ENCODE measurements around the gene MOCOS.

The MOCOS gene

GRCh38 chr18:36181441-36181840 is 5.9 kb upstream of the MOCOS start:
- peaks cover 11% of the 10 kb centered on the region; the same call in 1 of the 2 replicates for H3K36me3 ChIP-seq (ENCODE audit: insufficient read depth, low read depth, low read length)
- H3K9me3 ChIP-seq (ENCODE audit: insufficient read depth, low read depth, low read length), result no peaks in the 10 kb centered on the region
- no peak overlapping the region for H3K4me3 ChIP-seq (ENCODE audit: low read length)
- H3K4me1 ChIP-seq (ENCODE audit: insufficient read depth, low read length), result no peaks in the 10 kb centered on the region
- H3K27ac ChIP-seq (ENCODE audit: low read length), result no peak overlapping the region
- peaks cover 31% of the 10 kb centered on the region for H3K27me3 ChIP-seq (ENCODE audit: insufficient read depth, low read length)
- H3K9ac ChIP-seq (ENCODE audit: low read depth, low read length), result no peak overlapping the region

DNA sequence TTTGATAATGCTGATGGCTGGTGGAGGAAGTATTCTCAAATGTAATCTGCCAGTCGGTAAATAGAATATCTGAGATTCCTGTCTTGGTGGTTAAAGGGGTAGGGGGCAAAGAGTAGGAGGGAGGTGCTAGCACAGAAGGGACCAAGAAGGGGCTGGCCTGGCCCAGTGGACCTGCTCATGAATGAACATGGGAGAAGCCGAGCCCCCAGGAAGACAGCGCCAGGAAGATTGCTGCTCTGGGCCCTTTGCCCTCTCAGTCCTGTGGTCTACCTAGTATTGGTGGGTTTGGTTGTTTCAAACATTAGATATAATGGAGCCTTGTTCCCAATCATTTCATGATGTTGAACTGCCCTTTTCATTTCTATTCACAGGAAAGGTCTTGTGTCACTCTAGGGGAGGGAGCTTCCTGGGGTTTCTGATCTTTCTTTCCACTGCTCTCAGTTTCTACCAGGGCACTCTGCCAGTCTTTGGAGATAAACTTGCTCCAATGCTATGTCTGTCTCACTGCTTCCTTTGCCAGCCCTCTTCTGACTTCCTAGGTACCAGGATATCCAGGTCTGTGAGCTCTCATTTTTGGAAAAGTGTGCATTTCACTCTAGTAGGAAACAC is 5.3 kb upstream of the MOCOS start:
- Histone ChIP-seq H3K27me3 (ENCODE audit: insufficient read depth, low read length) (peaks cover 36% of the 10 kb centered on the region), H3K9me3 (ENCODE audit: insufficient read depth, low read depth, low read length) (no peaks in the 10 kb centered on the region), H3K27ac (ENCODE audit: low read length) (no peak overlapping the region), H3K4me1 (ENCODE audit: insufficient read depth, low read length) (no peaks in the 10 kb centered on the region), H3K36me3 (ENCODE audit: insufficient read depth, low read depth, low read length) (peaks cover 5% of the 10 kb centered on the region; the same call in 1 of the 2 replicates), H3K9ac (ENCODE audit: low read depth, low read length) (no peak overlapping the region), H3K4me3 (ENCODE audit: low read length) (no peak overlapping the region)

- Histone ChIP-seq H3K4me3 (ENCODE audit: low read length) (no peak overlapping the region), H3K4me1 (ENCODE audit: insufficient read depth, low read length) (no peaks in the 10 kb centered on the region), H3K9ac (ENCODE audit: low read depth, low read length) (no peak overlapping the region), H3K27ac (ENCODE audit: low read length) (no peak overlapping the region), H3K9me3 (ENCODE audit: insufficient read depth, low read depth, low read length) (no peaks in the 10 kb centered on the region), H3K27me3 (ENCODE audit: insufficient read depth, low read length) (peaks cover 47% of the 10 kb centered on the region), H3K36me3 (ENCODE audit: insufficient read depth, low read depth, low read length) (no peaks in the 10 kb centered on the region)
Observed at GRCh38 chr18:36183033-36183432, 4.3 kb upstream of the MOCOS start.

- no peak overlapping the region for H3K27ac ChIP-seq (ENCODE audit: low read length)
- H3K9ac ChIP-seq (ENCODE audit: low read depth, low read length), result no peak overlapping the region
- peaks cover 56% of the 10 kb centered on the region for H3K27me3 ChIP-seq (ENCODE audit: insufficient read depth, low read length)
- H3K4me3 ChIP-seq (ENCODE audit: low read length), result no peak overlapping the region
- H3K9me3 ChIP-seq (ENCODE audit: insufficient read depth, low read depth, low read length), result no peaks in the 10 kb centered on the region
- H3K4me1 ChIP-seq (ENCODE audit: insufficient read depth, low read length), result peaks cover 2% of the 10 kb centered on the region; the same call in 1 of the 2 replicates
- no peaks in the 10 kb centered on the region for H3K36me3 ChIP-seq (ENCODE audit: insufficient read depth, low read depth, low read length)
Observed at GRCh38 chr18:36183987-36184386, 3.3 kb upstream of the MOCOS start.

DNA sequence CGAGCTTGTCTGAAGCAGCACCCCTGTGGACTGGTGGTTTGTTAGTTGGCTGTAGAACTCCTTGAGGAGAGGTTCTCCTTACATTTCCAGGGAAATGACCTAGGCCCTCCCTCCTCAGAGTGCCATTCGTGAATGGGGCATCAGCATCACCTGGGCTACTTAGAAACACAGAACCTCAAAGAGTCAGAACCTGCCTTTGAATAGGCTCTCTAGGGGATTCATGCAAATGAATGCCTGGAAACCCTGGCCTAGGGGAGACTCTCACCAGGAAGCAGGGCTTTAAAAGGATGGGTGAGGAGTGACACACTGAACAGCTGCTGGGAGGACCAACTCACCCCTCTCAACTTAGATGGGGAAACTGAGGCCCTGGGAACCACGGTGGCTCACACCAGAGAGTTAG is 2.1 kb upstream of the MOCOS start:
- H3K36me3 ChIP-seq (ENCODE audit: insufficient read depth, low read depth, low read length), result no peaks in the 10 kb centered on the region
- peaks cover 64% of the 10 kb centered on the region for H3K27me3 ChIP-seq (ENCODE audit: insufficient read depth, low read length)
- no peaks in the 10 kb centered on the region for H3K9me3 ChIP-seq (ENCODE audit: insufficient read depth, low read depth, low read length)
- peaks cover 6% of the 10 kb centered on the region; the same call in 1 of the 2 replicates for H3K4me1 ChIP-seq (ENCODE audit: insufficient read depth, low read length)
- H3K9ac ChIP-seq (ENCODE audit: low read depth, low read length), result no peak overlapping the region
- no peak overlapping the region for H3K27ac ChIP-seq (ENCODE audit: low read length)
- H3K4me3 ChIP-seq (ENCODE audit: low read length), result no peak overlapping the region

DNA sequence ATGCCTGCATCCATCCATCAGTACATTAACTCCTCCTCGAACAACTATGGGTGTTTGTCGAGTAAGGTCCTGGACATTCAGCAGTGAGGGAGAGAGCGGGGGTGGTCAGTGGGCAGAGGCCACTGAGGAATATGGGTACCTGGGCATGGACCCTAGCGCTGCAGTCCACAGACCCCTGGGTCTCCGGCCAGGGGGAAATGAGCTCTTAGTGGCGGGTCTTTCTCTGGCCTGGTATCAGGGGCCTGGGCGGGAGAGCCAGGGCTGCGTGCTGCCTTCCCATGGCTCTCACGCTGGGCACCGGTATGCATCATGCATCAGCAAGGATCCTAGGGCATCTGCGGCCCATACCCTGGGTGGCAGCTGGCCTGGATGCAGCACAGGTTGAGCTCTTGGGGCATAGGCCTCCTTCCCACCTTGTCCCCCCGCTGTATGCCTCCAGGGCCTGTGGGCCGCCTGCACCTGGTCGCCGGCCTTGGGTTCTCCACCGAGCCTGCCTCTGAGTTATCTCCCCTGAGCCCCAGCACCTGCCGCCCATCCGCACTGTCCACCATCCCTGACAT is 1.3 kb upstream of the MOCOS start:
- Histone ChIP-seq H3K9me3 (ENCODE audit: insufficient read depth, low read depth, low read length) (no peaks in the 10 kb centered on the region), H3K27ac (ENCODE audit: low read length) (no peak overlapping the region), H3K9ac (ENCODE audit: low read depth, low read length) (no peak overlapping the region), H3K27me3 (ENCODE audit: insufficient read depth, low read length) (peaks cover 64% of the 10 kb centered on the region), H3K4me1 (ENCODE audit: insufficient read depth, low read length) (peaks cover 6% of the 10 kb centered on the region; the same call in 1 of the 2 replicates), H3K4me3 (ENCODE audit: low read length) (peak overlapping the region; percentile 81; the same call in 1 of the 2 replicates), H3K36me3 (ENCODE audit: insufficient read depth, low read depth, low read length) (no peaks in the 10 kb centered on the region)

DNA sequence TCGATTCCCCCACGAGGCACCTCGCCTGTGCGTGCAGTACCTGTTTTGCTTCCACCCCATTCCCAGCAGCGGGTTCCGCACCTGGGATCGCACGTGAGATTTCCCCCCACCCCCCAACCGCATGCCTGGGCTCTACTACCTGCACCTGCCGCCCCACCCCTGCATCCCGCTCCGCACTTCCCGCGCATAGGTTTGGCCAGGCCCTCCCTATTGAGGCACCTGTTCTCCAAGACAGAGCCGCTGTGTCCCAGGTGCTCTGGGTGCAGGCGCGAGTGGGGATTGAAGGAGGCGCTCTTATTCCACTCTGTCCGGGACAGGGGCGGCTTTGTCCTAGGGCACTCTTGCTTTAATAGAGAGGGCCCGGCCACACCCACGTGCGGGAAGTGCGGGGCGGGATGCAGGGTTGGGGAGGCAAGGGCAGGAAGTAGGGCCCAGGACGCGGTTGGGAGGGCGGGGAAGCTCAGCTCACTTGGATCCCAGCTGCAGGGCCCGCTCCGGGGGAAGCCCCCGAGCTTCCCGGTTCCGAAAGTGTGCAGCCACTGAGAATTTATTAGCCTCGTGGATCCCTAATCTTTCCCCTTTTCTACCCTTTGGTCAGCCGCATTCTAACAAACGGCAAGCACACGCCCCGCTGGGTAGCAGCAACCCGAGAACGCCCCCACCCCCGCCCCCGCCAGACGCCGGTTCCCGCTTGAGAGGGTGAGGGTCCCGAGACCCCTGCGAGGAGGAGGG is 670 bp upstream of the MOCOS start:
- Histone ChIP-seq H3K27me3 (ENCODE audit: insufficient read depth, low read length) (peaks cover 64% of the 10 kb centered on the region), H3K4me1 (ENCODE audit: insufficient read depth, low read length) (peaks cover 6% of the 10 kb centered on the region; the same call in 1 of the 2 replicates), H3K9me3 (ENCODE audit: insufficient read depth, low read depth, low read length) (no peaks in the 10 kb centered on the region), H3K4me3 (ENCODE audit: low read length) (peak overlapping the region; percentile 81), H3K27ac (ENCODE audit: low read length) (no peak overlapping the region), H3K36me3 (ENCODE audit: insufficient read depth, low read depth, low read length) (no peaks in the 10 kb centered on the region), H3K9ac (ENCODE audit: low read depth, low read length) (peak overlapping the region; percentile 79; the same call in 1 of the 2 replicates)

DNA sequence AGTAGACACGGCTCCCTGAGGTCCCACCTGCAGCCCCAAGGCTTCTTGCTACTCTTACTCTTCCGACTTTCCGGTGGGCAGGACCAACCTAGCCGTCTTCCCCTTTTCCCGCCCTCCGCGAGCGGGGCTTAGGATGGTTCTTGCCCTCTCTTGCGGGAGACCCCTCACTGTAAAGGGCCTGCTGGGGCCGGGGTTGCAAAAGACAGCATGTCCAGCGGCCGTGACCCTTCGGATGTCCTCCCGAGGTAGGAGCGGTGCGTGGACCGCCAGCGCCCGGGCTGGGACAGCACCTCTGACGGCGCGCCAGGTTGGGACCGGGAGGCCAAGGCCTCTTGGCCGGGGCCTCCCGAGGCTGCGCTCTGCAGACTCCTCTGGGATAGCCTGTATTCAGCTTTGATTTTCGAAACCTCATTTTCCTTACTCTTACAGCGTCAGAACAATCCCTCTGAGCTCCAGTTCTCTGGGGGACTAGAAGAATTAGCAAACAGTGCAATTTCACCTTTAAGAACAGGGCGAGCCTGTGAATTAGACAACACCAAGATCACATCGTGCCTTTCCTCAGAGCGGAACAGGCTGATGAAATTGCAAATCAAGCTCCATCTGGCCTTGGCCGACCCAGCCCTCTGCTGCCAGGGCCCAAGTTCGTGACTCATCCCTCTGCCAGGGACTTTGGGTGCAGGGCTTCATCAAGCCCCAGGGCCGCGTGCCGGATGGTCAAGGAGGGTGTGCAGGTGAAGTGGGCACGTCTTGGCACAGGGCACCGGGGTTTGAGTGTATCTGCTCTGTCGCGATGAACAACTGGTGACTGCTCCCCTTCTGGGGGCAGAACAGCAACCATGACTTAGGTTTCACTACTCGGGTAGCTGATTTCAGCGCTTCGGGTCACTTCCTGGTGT is 777 bp downstream of the MOCOS start:
- peak overlapping the region; percentile 79; the same call in 1 of the 2 replicates for H3K9ac ChIP-seq (ENCODE audit: low read depth, low read length)
- H3K9me3 ChIP-seq (ENCODE audit: insufficient read depth, low read depth, low read length), result no peaks in the 10 kb centered on the region
- no peaks in the 10 kb centered on the region for H3K36me3 ChIP-seq (ENCODE audit: insufficient read depth, low read depth, low read length)
- H3K4me3 ChIP-seq (ENCODE audit: low read length), result peak overlapping the region; percentile 81
- peaks cover 6% of the 10 kb centered on the region; the same call in 1 of the 2 replicates for H3K4me1 ChIP-seq (ENCODE audit: insufficient read depth, low read length)
- no peak overlapping the region for H3K27ac ChIP-seq (ENCODE audit: low read length)
- peaks cover 64% of the 10 kb centered on the region for H3K27me3 ChIP-seq (ENCODE audit: insufficient read depth, low read length)

DNA sequence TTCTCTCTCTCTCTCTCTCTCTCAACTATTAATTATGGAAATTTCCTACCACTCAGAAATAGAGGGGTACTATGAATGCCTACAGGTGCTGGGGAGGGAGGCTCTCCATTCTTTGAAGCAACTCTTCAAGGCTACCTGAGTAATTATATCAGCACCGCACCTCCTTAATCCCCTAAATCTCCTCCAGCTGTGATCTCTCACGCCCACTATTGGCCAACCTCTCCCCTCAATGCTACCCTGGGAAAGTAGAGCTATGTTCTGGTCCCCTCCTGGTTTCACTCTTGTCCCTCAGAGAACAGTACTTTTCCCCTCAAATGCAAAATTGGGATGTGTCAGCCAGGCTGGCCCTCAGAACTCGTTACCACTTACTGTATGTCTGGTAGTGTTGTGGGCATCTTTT is 1.6 kb downstream of the MOCOS start:
- Histone ChIP-seq H3K9ac (ENCODE audit: low read depth, low read length) (no peak overlapping the region), H3K4me1 (ENCODE audit: insufficient read depth, low read length) (peaks cover 6% of the 10 kb centered on the region; the same call in 1 of the 2 replicates), H3K27me3 (ENCODE audit: insufficient read depth, low read length) (peaks cover 58% of the 10 kb centered on the region), H3K4me3 (ENCODE audit: low read length) (peak overlapping the region; percentile 81; the same call in 1 of the 2 replicates), H3K36me3 (ENCODE audit: insufficient read depth, low read depth, low read length) (no peaks in the 10 kb centered on the region), H3K27ac (ENCODE audit: low read length) (no peak overlapping the region), H3K9me3 (ENCODE audit: insufficient read depth, low read depth, low read length) (no peaks in the 10 kb centered on the region)

DNA sequence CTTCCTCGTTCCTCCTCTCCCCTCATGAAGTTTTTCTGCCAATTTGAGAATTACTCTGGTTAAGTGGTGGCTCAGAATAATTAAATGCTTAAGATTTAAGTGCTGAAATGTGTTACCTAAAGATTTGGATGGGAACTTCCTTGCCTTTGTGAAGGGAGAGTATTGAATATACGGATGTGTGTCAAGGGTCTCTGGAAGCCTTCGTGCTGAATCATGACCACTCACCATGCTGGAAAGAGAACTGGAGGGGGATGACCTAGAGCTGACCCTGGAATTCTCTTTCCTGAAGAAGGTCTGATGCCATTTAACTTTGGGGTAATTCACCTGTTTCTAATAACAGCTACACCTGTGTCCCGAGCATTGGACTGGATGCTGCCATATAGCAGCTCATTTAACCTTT is 2.2 kb downstream of the MOCOS start:
- no peak overlapping the region for H3K9ac ChIP-seq (ENCODE audit: low read depth, low read length)

DNA sequence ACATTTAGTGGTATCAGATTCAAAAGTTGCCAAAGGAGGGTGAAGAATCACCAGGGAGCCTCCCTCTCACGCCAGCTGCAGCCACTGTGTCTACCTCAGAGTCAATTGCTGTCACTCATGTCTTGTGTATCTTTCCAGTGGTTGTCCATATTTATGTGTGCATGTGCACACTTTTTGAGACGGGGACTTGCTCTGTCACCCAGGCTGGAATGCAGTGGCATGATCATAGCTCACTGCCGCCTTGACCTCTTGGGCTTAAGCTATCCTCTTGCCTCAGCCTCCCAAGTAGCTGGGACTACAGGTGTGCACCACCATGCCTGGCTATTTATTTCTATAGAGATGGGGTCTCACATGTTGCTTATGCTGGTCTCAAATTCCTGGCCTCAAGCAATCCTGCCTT is 4.0 kb downstream of the MOCOS start:
- Histone ChIP-seq H3K4me3 (ENCODE audit: low read length) (no peak overlapping the region), H3K36me3 (ENCODE audit: insufficient read depth, low read depth, low read length) (no peaks in the 10 kb centered on the region), H3K9me3 (ENCODE audit: insufficient read depth, low read depth, low read length) (no peaks in the 10 kb centered on the region), H3K9ac (ENCODE audit: low read depth, low read length) (no peak overlapping the region), H3K4me1 (ENCODE audit: insufficient read depth, low read length) (peaks cover 6% of the 10 kb centered on the region; the same call in 1 of the 2 replicates), H3K27ac (ENCODE audit: low read length) (no peak overlapping the region), H3K27me3 (ENCODE audit: insufficient read depth, low read length) (peaks cover 34% of the 10 kb centered on the region)

More for the DNA sequence above, 2.2 kb downstream of the MOCOS start:
- no peaks in the 10 kb centered on the region for H3K9me3 ChIP-seq (ENCODE audit: insufficient read depth, low read depth, low read length)
- H3K4me1 ChIP-seq (ENCODE audit: insufficient read depth, low read length), result peaks cover 6% of the 10 kb centered on the region; the same call in 1 of the 2 replicates
- no peak overlapping the region; the same call in 1 of the 2 replicates for H3K4me3 ChIP-seq (ENCODE audit: low read length)
- no peak overlapping the region for H3K27ac ChIP-seq (ENCODE audit: low read length)
- H3K36me3 ChIP-seq (ENCODE audit: insufficient read depth, low read depth, low read length), result no peaks in the 10 kb centered on the region
- H3K27me3 ChIP-seq (ENCODE audit: insufficient read depth, low read length), result peaks cover 52% of the 10 kb centered on the region

Data from iPS-20b (cell line).